SK-N-SH treated with all-trans-retinoic acid at 6 μM for 48 hours (cell line): ENCODE results near the gene SUPT3H.

Experiments used
- ATAC-seq: fragments of 200-7000 bp; cut with Tn5 transposase; 3 replicates; pipeline ENCODE4 v1.9.1; 2020; ENCODE audit warnings: mild to moderate bottlenecking, moderate library complexity
- ARNTL ChIP-seq: fragments of 450-650 bp; formaldehyde crosslinking; IDR thresholded peaks from 2 replicates; pipeline ENCODE4 v1.5.0; 2020; ENCODE audit warnings: low read depth, mild to moderate bottlenecking, moderate library complexity, borderline replicate concordance
- CSDC2 ChIP-seq: fragments of 250-450 bp; sonication (Bioruptor Pico); IDR thresholded peaks from 2 replicates; pipeline ENCODE4 v1.5.0; 2020; ENCODE audit warnings: mild to moderate bottlenecking, moderate library complexity
- ESRRG ChIP-seq: fragments of 250-450 bp; sonication (Bioruptor Pico); IDR thresholded peaks from 2 replicates; pipeline ENCODE4 v1.6.1; 2021; ENCODE audit warnings: mild to moderate bottlenecking
- OSR1 ChIP-seq: fragments of 250-450 bp; sonication (Bioruptor Pico); IDR thresholded peaks from 2 replicates; pipeline ENCODE4 v1.8.0; 2022; ENCODE audit warnings: moderate library complexity, mild to moderate bottlenecking, inconsistent platforms
- PPARA ChIP-seq: fragments of 250-450 bp; sonication (Bioruptor Pico); IDR thresholded peaks from 2 replicates; pipeline ENCODE4 v1.5.0; 2020; ENCODE audit warnings: mild to moderate bottlenecking, borderline replicate concordance
- RARB ChIP-seq: fragments of 250-450 bp; sonication (Bioruptor Pico); IDR thresholded peaks from 2 replicates; pipeline ENCODE4 v1.8.0; 2021; ENCODE audit warnings: mild to moderate bottlenecking, moderate library complexity
- SNAI2 ChIP-seq: fragments of 250-450 bp; sonication (Bioruptor Pico); IDR thresholded peaks from 2 replicates; pipeline ENCODE4 v1.5.0; 2020; ENCODE audit warnings: mild to moderate bottlenecking, moderate library complexity
- TCF4 ChIP-seq: fragments of 250-450 bp; sonication (Bioruptor Pico); IDR thresholded peaks from 2 replicates; pipeline ENCODE4 v1.8.0; 2021; ENCODE audit warnings: mild to moderate bottlenecking, moderate library complexity, borderline replicate concordance
- TOX ChIP-seq: fragments of 250-450 bp; sonication (Bioruptor Pico); IDR thresholded peaks from 2 replicates; pipeline ENCODE4 v1.8.0; 2021; ENCODE audit warnings: mild to moderate bottlenecking, moderate library complexity, borderline replicate concordance
- ZC3H10 ChIP-seq: fragments of 250-450 bp; sonication (Bioruptor Pico); IDR thresholded peaks from 2 replicates; pipeline ENCODE4 v1.5.1; 2021; ENCODE audit warnings: mild to moderate bottlenecking, moderate library complexity
- ZFP3 ChIP-seq: fragments of 250-450 bp; sonication (Bioruptor Pico); IDR thresholded peaks from 2 replicates; pipeline ENCODE4 v1.5.0; 2020; ENCODE audit warnings: mild to moderate bottlenecking, moderate library complexity
- ZFP30 ChIP-seq: fragments of 450-650 bp; formaldehyde crosslinking; IDR thresholded peaks from 2 replicates; pipeline ENCODE4 v1.5.0; 2022; ENCODE audit warnings: mild to moderate bottlenecking, moderate library complexity
- ZNF565 ChIP-seq: fragments of 450-650 bp; formaldehyde crosslinking; conservative IDR thresholded peaks from 2 replicates; pipeline ENCODE4 v1.5.0; 2020; ENCODE audit warnings: low read depth, mild to moderate bottlenecking, moderate library complexity
- ZNF70 ChIP-seq: fragments of 450-650 bp; formaldehyde crosslinking; IDR thresholded peaks from 2 replicates; pipeline ENCODE4 v1.5.0; 2020; ENCODE audit warnings: mild to moderate bottlenecking, moderate library complexity
- ZNF8 ChIP-seq: fragments of 450-650 bp; formaldehyde crosslinking; IDR thresholded peaks from 2 replicates; pipeline ENCODE4 v1.5.0; 2020; ENCODE audit warnings: mild to moderate bottlenecking, moderate library complexity
- TF ChIP-seq, protein P1 (sequence below): fragments of 250-450 bp; sonication (Bioruptor Pico); IDR thresholded peaks from 2 replicates; pipeline ENCODE4 v1.5.0; 2020; ENCODE audit warnings: mild to moderate bottlenecking, moderate library complexity
- TF ChIP-seq, protein P2 (sequence below): fragments of 250-450 bp; sonication (Bioruptor Pico); IDR thresholded peaks from 2 replicates; pipeline ENCODE4 v1.5.1; 2020; ENCODE audit warnings: low read depth, mild to moderate bottlenecking, moderate library complexity
- TF ChIP-seq, protein P3 (sequence below): fragments of 250-450 bp; sonication (Bioruptor Pico); IDR thresholded peaks from 2 replicates; pipeline ENCODE4 v1.5.1; 2021; ENCODE audit warnings: mild to moderate bottlenecking, moderate library complexity
- TF ChIP-seq, protein P4 (sequence below): fragments of 250-450 bp; sonication (Bioruptor Pico); IDR thresholded peaks from 2 replicates; pipeline ENCODE4 v1.8.0; 2021; ENCODE audit warnings: low read depth, mild to moderate bottlenecking, moderate library complexity, borderline replicate concordance
- TF ChIP-seq, protein P5 (sequence below): fragments of 250-450 bp; sonication (Bioruptor Pico); IDR thresholded peaks from 2 replicates; pipeline ENCODE4 v1.8.0; 2020; ENCODE audit warnings: mild to moderate bottlenecking, moderate library complexity, borderline replicate concordance

Gene SUPT3H

DNA sequence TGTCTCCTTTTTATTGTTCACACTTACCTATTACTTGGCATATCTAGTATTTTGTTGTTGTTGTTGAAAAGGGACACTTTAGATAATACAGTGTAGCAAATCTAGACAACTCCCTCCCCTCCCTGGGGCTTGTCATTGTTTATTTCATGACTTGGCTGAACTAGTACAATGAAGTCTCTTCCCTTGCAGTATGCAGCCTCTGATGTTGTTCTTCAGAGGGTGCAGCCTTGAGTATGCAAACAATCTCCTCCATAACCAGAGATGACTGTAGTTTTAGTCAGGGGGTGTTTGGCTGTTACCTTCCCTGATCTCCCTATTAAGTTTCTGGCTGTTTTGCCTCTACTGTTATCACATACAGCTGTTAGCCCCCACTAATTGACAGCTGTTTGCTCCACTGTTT is 365.0 kb downstream of the SUPT3H start (continued):
- TF ChIP-seq, protein P1, sequence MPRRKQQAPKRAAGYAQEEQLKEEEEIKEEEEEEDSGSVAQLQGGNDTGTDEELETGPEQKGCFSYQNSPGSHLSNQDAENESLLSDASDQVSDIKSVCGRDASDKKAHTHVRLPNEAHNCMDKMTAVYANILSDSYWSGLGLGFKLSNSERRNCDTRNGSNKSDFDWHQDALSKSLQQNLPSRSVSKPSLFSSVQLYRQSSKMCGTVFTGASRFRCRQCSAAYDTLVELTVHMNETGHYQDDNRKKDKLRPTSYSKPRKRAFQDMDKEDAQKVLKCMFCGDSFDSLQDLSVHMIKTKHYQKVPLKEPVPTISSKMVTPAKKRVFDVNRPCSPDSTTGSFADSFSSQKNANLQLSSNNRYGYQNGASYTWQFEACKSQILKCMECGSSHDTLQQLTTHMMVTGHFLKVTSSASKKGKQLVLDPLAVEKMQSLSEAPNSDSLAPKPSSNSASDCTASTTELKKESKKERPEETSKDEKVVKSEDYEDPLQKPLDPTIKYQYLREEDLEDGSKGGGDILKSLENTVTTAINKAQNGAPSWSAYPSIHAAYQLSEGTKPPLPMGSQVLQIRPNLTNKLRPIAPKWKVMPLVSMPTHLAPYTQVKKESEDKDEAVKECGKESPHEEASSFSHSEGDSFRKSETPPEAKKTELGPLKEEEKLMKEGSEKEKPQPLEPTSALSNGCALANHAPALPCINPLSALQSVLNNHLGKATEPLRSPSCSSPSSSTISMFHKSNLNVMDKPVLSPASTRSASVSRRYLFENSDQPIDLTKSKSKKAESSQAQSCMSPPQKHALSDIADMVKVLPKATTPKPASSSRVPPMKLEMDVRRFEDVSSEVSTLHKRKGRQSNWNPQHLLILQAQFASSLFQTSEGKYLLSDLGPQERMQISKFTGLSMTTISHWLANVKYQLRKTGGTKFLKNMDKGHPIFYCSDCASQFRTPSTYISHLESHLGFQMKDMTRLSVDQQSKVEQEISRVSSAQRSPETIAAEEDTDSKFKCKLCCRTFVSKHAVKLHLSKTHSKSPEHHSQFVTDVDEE (CRISPR knock-in tag), result no peak
- TF ChIP-seq ZNF70 (CRISPR knock-in tag), result no peak
- no peak for TF ChIP-seq ZNF8 (CRISPR knock-in tag)
- TF ChIP-seq OSR1 (CRISPR knock-in tag), result no peak
- no peak for TF ChIP-seq ZC3H10 (CRISPR knock-in tag)

DNA sequence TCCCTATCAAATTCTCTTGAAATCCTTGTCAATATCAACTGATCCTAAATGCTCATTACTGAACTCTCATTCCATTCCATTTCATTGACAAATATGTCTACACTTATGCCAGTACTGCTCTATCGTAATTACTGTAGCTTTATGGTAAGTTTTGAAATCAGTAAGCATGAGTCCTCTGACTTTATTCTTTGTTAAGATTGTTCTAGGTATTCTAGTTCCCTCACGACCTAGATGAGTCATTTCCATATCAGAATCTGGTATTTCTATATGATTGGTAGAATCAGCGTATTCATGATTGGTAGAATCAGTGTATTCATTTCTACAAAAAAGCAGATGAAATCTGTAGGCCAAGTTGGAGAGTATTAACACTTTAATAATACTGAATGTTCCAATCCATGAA is 368.2 kb downstream of the SUPT3H start:
- TF ChIP-seq ZC3H10 (CRISPR knock-in tag) (no peak), ZFP30 (CRISPR knock-in tag) (no peak), ZNF70 (CRISPR knock-in tag) (no peak), PPARA (CRISPR knock-in tag) (no peak)
- TF ChIP-seq, protein P2, sequence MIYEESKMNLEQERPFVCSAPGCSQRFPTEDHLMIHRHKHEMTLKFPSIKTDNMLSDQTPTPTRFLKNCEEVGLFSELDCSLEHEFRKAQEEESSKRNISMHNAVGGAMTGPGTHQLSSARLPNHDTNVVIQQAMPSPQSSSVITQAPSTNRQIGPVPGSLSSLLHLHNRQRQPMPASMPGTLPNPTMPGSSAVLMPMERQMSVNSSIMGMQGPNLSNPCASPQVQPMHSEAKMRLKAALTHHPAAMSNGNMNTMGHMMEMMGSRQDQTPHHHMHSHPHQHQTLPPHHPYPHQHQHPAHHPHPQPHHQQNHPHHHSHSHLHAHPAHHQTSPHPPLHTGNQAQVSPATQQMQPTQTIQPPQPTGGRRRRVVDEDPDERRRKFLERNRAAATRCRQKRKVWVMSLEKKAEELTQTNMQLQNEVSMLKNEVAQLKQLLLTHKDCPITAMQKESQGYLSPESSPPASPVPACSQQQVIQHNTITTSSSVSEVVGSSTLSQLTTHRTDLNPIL, result no peak

DNA sequence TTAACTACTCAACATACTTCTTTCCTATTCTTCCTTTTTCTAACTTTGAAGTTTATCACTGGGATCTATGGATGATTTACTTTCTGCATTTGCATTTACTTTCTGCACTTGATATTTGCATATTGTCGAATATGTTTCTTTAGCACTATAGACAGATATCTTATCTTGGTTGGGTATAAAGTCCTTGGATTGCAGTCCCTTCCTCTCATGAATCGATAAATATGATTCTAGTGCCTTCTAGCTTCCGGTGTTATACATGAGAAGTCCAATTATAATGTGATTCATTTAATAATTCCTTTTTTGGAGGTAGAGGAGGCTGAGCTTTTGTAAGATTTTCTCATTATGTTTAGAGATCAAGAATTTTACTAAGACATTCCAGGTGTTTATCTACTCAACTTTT is 370.8 kb downstream of the SUPT3H start:
- TF ChIP-seq, protein P2, result no peak
- TF ChIP-seq, protein P3, sequence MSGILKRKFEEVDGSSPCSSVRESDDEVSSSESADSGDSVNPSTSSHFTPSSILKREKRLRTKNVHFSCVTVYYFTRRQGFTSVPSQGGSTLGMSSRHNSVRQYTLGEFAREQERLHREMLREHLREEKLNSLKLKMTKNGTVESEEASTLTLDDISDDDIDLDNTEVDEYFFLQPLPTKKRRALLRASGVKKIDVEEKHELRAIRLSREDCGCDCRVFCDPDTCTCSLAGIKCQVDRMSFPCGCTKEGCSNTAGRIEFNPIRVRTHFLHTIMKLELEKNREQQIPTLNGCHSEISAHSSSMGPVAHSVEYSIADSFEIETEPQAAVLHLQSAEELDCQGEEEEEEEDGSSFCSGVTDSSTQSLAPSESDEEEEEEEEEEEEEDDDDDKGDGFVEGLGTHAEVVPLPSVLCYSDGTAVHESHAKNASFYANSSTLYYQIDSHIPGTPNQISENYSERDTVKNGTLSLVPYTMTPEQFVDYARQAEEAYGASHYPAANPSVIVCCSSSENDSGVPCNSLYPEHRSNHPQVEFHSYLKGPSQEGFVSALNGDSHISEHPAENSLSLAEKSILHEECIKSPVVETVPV (CRISPR knock-in tag), result no peak
- TF ChIP-seq ZFP3 (no peak), CSDC2 (CRISPR knock-in tag) (no peak), TCF4 (no peak), ZNF565 (no peak), RARB (CRISPR knock-in tag) (no peak), ESRRG (CRISPR knock-in tag) (no peak), ZNF8 (CRISPR knock-in tag) (no peak), ZNF70 (CRISPR knock-in tag) (no peak), OSR1 (CRISPR knock-in tag) (no peak), TOX (no peak), ZC3H10 (CRISPR knock-in tag) (no peak), PPARA (CRISPR knock-in tag) (no peak), ARNTL (CRISPR knock-in tag) (no peak), ZFP30 (CRISPR knock-in tag) (no peak), SNAI2 (CRISPR knock-in tag) (no peak)
- TF ChIP-seq, protein P4, sequence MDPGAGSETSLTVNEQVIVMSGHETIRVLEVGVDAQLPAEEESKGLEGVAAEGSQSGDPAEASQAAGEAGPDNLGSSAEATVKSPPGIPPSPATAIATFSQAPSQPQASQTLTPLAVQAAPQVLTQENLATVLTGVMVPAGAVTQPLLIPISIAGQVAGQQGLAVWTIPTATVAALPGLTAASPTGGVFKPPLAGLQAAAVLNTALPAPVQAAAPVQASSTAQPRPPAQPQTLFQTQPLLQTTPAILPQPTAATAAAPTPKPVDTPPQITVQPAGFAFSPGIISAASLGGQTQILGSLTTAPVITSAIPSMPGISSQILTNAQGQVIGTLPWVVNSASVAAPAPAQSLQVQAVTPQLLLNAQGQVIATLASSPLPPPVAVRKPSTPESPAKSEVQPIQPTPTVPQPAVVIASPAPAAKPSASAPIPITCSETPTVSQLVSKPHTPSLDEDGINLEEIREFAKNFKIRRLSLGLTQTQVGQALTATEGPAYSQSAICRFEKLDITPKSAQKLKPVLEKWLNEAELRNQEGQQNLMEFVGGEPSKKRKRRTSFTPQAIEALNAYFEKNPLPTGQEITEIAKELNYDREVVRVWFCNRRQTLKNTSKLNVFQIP, result no peak
- TF ChIP-seq, protein P1 (CRISPR knock-in tag), result no peak
- TF ChIP-seq, protein P5, sequence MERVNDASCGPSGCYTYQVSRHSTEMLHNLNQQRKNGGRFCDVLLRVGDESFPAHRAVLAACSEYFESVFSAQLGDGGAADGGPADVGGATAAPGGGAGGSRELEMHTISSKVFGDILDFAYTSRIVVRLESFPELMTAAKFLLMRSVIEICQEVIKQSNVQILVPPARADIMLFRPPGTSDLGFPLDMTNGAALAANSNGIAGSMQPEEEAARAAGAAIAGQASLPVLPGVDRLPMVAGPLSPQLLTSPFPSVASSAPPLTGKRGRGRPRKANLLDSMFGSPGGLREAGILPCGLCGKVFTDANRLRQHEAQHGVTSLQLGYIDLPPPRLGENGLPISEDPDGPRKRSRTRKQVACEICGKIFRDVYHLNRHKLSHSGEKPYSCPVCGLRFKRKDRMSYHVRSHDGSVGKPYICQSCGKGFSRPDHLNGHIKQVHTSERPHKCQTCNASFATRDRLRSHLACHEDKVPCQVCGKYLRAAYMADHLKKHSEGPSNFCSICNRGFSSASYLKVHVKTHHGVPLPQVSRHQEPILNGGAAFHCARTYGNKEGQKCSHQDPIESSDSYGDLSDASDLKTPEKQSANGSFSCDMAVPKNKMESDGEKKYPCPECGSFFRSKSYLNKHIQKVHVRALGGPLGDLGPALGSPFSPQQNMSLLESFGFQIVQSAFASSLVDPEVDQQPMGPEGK, result no peak
- no peak for ATAC-seq

More for the DNA sequence above, 368.2 kb downstream of the SUPT3H start:
- ATAC-seq, result no peak
